Activated naive CD8-positive, alpha-beta T cell (primary cell): Measurements from ENCODE around the gene SIGLEC14.
A peak's percentile ranks its signal among the peaks of the same experiment; 100 is the strongest.

Source experiments
- H3K27ac Mint-ChIP-seq: one replicate; pipeline ENCODE4 v1.8.0; 2021; ENCODE audit warnings: mixed read lengths
- H3K27me3 Mint-ChIP-seq: one replicate; pipeline ENCODE4 v1.8.0; 2021; ENCODE audit warnings: mixed read lengths
- H3K36me3 Mint-ChIP-seq: one replicate; pipeline ENCODE4 v1.8.0; 2021; ENCODE audit warnings: mixed read lengths
- H3K4me1 Mint-ChIP-seq: one replicate; pipeline ENCODE4 v1.8.0; 2021; ENCODE audit warnings: low read depth, mixed read lengths
- H3K4me3 Mint-ChIP-seq: one replicate; pipeline ENCODE4 v1.8.0; 2021; ENCODE audit warnings: mild to moderate bottlenecking, mixed read lengths
- H3K9me3 Mint-ChIP-seq: one replicate; pipeline ENCODE4 v1.8.0; 2021; ENCODE audit warnings: low read depth, mixed read lengths

The SIGLEC14 gene

GRCh38 chr19:51614789-51615188 lies 31.8 kb downstream of the SIGLEC14 start:
- Mint-ChIP-seq H3K36me3 (peaks cover 7% of the 10 kb centered on the region), H3K9me3 (peaks cover 23% of the 10 kb centered on the region), H3K27me3 (peaks cover 38% of the 10 kb centered on the region), H3K27ac (no peak overlapping the region), H3K4me3 (no peak overlapping the region), H3K4me1 (no peaks in the 10 kb centered on the region)

- no peak overlapping the region for H3K27ac Mint-ChIP-seq
- H3K4me3 Mint-ChIP-seq: no peak overlapping the region
- peaks cover 23% of the 10 kb centered on the region for H3K9me3 Mint-ChIP-seq
- peaks cover 9% of the 10 kb centered on the region for H3K36me3 Mint-ChIP-seq
- H3K27me3 Mint-ChIP-seq: peaks cover 35% of the 10 kb centered on the region
- H3K4me1 Mint-ChIP-seq: peaks cover 11% of the 10 kb centered on the region
These were observed 36.0 kb downstream of the SIGLEC14 start for GRCh38 chr19:51610576-51610975.

GRCh38 chr19:51607920-51608562 lies 38.6 kb downstream of the SIGLEC14 start:
- peaks cover 22% of the 10 kb centered on the region for H3K9me3 Mint-ChIP-seq
- peaks cover 11% of the 10 kb centered on the region for H3K4me1 Mint-ChIP-seq
- H3K27ac Mint-ChIP-seq: no peak overlapping the region
- peaks cover 26% of the 10 kb centered on the region for H3K27me3 Mint-ChIP-seq
- H3K4me3 Mint-ChIP-seq: no peak overlapping the region
- H3K36me3 Mint-ChIP-seq: peaks cover 16% of the 10 kb centered on the region

GRCh38 chr19:51607077-51607476 lies 39.5 kb downstream of the SIGLEC14 start:
- H3K9me3 Mint-ChIP-seq: peaks cover 17% of the 10 kb centered on the region
- H3K36me3 Mint-ChIP-seq: peaks cover 12% of the 10 kb centered on the region
- peaks cover 11% of the 10 kb centered on the region for H3K4me1 Mint-ChIP-seq
- H3K27me3 Mint-ChIP-seq: peaks cover 22% of the 10 kb centered on the region
- peak overlapping the region; percentile 51 for H3K27ac Mint-ChIP-seq
- H3K4me3 Mint-ChIP-seq: no peak overlapping the region

- Mint-ChIP-seq H3K27ac (no peak overlapping the region), H3K27me3 (peaks cover 22% of the 10 kb centered on the region), H3K36me3 (peaks cover 12% of the 10 kb centered on the region), H3K9me3 (peaks cover 10% of the 10 kb centered on the region), H3K4me1 (peaks cover 12% of the 10 kb centered on the region), H3K4me3 (peak overlapping the region; percentile 47)
These were observed 44.3 kb downstream of the SIGLEC14 start for GRCh38 chr19:51602189-51602854.

- Mint-ChIP-seq H3K36me3 (peaks cover 10% of the 10 kb centered on the region), H3K27me3 (peaks cover 22% of the 10 kb centered on the region), H3K4me1 (peaks cover 4% of the 10 kb centered on the region), H3K4me3 (no peak overlapping the region), H3K9me3 (peaks cover 10% of the 10 kb centered on the region), H3K27ac (no peak overlapping the region)
These were observed 45.6 kb downstream of the SIGLEC14 start for GRCh38 chr19:51600940-51601580.

DNA sequence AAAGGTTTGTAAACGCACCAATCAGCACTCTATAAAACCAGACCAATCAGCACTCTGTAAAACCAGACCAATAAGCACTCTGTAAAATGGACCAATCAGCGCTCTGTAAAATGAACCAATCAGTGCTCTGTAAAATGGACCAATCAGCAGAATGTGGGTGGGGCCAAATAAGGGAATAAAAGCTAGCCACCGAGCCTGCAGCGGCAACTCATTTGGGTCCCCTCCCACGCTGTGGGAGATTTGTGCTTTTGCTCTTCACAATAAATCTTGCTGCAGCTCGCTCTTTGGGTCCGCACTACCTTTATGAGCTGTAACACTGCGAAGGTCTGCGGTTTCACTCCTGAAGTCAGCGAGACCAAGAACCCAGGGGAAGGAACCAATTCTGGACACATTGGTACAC lies 47.5 kb downstream of the SIGLEC14 start:
- peaks cover 14% of the 10 kb centered on the region for H3K4me1 Mint-ChIP-seq
- peaks cover 18% of the 10 kb centered on the region for H3K27me3 Mint-ChIP-seq

DNA sequence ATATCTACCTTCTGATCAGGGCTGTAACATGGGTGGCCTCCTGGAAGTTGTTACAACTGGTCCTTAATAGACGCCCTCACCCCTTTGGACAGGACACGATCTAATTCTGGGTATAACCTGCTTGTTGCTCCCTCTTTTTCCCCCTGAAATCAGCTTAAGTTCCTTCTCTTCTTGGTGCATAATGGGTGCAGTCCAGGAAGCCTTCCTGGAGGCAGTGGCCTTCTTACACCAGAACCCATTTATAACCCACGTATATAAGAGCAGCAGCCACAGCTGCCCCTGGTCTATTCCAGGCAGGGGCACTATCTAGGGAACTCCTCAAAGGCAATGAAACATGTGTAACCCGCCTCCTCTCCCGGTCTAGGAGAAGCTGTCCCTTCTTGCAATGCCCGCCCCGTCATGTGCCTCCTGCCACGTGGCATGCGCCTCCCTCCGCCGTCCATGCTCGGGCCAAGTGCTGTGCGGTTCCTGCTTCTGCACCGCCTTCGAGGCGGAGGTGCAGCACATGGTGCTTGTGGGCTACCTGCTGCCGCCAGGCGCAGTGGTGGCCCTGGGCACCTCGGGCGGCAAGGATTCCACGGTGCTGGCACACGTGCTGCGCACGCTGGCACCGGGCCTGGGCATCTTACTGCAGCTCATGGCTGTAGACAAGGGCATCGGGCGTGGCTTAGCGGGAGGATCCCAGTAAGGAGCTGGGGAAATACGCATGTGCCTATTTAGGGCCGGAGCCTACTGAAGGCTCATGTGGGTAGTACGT lies 48.3 kb downstream of the SIGLEC14 start:
- no peak overlapping the region for H3K27ac Mint-ChIP-seq
- H3K36me3 Mint-ChIP-seq: peaks cover 6% of the 10 kb centered on the region
- H3K4me1 Mint-ChIP-seq: peaks cover 20% of the 10 kb centered on the region
- H3K27me3 Mint-ChIP-seq: peaks cover 18% of the 10 kb centered on the region
- H3K4me3 Mint-ChIP-seq: no peak overlapping the region
- peaks cover 5% of the 10 kb centered on the region for H3K9me3 Mint-ChIP-seq

More for the DNA sequence above, 47.5 kb downstream of the SIGLEC14 start:
- Mint-ChIP-seq H3K27ac (no peak overlapping the region), H3K36me3 (peaks cover 6% of the 10 kb centered on the region), H3K9me3 (peaks cover 5% of the 10 kb centered on the region), H3K4me3 (no peak overlapping the region)

DNA sequence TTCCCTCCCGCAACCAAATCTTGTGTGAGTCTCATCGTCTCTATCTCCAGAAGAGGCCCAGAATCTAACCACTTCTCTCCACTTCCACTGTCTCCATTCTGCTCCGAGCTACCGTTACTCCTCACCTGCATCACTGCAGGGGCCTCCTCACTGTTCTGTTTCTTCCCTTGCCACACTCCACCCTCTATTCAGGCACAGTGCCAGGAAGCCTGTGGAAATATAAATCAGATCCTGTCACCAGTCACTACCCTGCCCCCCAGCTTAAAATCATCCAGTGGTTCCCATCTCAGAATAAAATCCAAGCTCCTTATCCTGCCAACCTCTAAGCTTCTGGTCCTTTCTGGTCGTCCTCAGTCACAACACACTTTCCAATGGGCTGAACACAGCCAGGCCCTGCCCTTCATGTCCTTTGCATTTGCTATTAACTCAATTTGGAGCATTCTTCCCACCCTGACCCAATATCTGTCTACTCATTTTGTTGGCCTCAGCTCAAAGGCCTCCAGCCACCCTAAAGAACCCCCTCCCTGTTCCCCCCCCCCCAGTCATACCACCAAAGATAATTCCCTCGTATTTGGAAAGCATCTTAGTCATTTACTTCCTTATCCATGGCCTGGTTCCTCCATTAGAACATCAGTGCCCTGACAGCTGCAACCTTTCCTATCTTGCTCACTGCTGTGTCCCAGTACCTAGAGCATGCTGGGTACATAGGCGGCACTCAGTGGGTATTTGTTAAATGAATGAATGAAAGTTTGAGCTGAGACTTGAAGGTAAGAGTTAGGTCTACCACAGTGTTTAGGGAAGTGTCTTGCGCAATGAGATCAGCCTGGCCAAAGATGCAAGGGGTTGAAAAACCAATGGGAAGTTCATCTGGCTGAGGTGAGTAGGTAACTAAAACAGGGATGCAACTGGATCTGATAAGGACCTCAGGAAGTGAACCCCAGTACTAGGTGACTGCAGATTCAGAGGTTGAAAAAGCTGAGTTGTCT lies 51.1 kb downstream of the SIGLEC14 start:
- H3K4me3 Mint-ChIP-seq: peak overlapping the region; percentile 100
- peaks cover 24% of the 10 kb centered on the region for H3K4me1 Mint-ChIP-seq
- no peaks in the 10 kb centered on the region for H3K9me3 Mint-ChIP-seq
- H3K27me3 Mint-ChIP-seq: peaks cover 10% of the 10 kb centered on the region
- peaks cover 2% of the 10 kb centered on the region for H3K36me3 Mint-ChIP-seq
- H3K27ac Mint-ChIP-seq: peak overlapping the region; percentile 28

- peaks cover 22% of the 10 kb centered on the region for H3K4me1 Mint-ChIP-seq
- H3K36me3 Mint-ChIP-seq: peaks cover 4% of the 10 kb centered on the region
- H3K27me3 Mint-ChIP-seq: peaks cover 3% of the 10 kb centered on the region
- no peaks in the 10 kb centered on the region for H3K9me3 Mint-ChIP-seq
- H3K27ac Mint-ChIP-seq: peak overlapping the region; percentile 89
- H3K4me3 Mint-ChIP-seq: peak overlapping the region; percentile 100
These were observed 51.9 kb downstream of the SIGLEC14 start for GRCh38 chr19:51594774-51595109.

GRCh38 chr19:51593969-51594773 lies 52.5 kb downstream of the SIGLEC14 start:
- H3K27me3 Mint-ChIP-seq: peaks cover 3% of the 10 kb centered on the region
- H3K36me3 Mint-ChIP-seq: peaks cover 9% of the 10 kb centered on the region
- H3K4me3 Mint-ChIP-seq: peak overlapping the region; percentile 100
- peak overlapping the region; percentile 89 for H3K27ac Mint-ChIP-seq
- peaks cover 4% of the 10 kb centered on the region for H3K9me3 Mint-ChIP-seq
- peaks cover 22% of the 10 kb centered on the region for H3K4me1 Mint-ChIP-seq

GRCh38 chr19:51593138-51593890 lies 53.3 kb downstream of the SIGLEC14 start:
- H3K4me1 Mint-ChIP-seq: peaks cover 22% of the 10 kb centered on the region
- no peak overlapping the region for H3K27ac Mint-ChIP-seq
- H3K9me3 Mint-ChIP-seq: peaks cover 4% of the 10 kb centered on the region
- peaks cover 11% of the 10 kb centered on the region for H3K36me3 Mint-ChIP-seq
- H3K27me3 Mint-ChIP-seq: peaks cover 3% of the 10 kb centered on the region
- peak overlapping the region; percentile 100 for H3K4me3 Mint-ChIP-seq
